Measurements from ENCODE around the gene PLXNA4.

The PLXNA4 gene

DNA sequence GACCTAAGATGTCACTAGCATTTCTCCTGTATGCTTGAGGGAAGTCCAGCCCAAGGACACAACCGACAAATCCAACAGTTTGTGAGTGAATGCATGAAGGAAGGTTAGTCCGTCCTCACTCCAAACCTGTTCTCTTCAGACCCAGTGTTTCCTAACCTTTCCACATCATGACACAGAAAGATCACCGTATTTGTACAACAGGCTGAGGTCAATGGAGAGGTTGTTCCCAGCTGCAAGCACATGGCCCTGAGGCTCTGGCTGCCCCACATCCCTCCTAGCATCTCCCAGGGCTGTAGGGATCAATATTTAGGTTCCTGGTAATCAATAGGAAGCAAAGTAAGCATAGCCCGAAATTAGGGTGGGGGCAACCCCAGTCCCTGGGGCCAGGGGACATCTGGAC lies 227.9 kb downstream of the PLXNA4 start:
- FAIRE-seq: no peak

DNA sequence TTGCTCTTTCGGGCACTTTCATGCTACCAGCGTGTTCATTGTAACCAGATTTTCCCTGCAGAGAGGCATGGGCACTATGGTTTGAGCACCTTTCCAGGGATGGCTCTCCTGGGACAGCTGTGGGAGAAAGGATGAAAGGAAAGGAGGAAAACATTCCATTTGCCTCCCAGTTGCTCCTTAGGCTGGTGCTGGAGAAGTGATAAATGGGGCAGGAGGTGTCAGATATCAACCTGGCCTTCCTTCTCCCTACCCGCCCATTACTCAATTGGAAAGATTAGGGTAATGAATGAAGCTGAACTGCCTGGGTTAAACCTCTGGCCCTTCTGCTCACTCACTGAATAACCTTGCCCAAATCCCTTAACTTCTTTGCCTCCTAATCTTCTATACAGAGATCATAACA lies 228.4 kb downstream of the PLXNA4 start:
- FAIRE-seq: no peak

DNA sequence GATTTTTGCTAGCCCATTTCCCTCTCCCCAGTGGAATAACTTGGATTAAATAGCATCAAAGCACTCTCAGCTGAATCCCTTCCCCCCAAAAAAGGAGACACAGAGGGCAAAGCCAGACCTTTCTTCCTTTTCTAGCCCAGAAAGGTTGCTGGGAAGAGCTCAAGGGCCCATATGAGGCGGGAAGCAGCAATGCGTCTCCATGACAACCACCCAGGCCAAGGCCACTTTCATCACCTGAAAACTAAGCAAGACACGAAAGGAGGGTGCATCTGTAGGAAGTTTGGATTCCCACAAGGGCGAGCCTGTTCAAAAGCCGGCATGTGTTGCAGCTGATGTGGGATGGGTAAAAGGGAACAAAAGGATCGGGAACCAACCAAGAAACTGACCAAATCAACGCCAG lies 229.1 kb downstream of the PLXNA4 start:
- FAIRE-seq: no peak

DNA sequence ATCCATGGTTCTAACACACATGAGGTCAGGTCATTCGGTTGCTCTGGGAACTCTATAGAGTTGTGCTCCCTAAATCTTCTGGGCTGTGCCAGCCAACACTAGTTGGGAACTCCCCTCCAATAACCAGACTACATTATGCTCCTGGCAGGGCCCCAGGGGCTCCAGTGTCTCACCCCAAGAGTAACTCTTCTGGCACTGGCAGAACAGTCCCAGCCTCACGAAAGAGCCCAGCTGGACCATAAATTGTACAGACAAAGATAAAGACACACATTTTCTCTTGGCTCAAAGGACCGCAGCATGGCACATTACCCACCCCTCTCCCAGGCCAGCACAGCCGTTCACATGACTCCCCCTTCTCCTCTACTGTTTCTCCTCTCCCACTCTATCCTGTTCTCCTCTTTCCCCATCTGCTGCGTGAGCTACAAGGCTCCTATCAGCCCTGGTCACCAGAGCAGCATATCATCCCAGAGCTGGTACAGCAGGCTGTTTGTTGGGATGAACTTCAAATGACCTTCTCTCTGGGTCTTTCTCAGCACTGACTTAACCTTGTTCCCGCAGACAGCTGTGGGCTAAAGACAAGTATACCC lies 230.6 kb downstream of the PLXNA4 start:
- no peak for FAIRE-seq

DNA sequence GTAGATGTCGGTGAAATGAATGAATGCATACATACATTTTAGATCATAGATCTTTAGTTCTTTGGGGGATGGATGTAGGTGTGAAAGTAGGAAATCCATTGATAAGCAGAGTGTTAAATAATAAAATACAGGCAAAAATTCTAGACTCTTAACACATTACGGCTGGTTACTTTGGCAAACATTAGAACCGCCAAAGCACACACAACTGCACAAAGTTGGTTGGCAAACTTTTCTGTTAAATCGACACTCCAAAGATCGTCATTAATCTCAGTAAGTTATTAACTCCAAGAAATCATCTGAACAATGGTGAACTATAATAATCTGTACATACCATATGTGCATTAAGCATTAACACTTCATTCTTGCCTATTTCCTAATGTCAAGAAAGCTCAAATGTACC lies 231.2 kb downstream of the PLXNA4 start:
- no peak for FAIRE-seq

DNA sequence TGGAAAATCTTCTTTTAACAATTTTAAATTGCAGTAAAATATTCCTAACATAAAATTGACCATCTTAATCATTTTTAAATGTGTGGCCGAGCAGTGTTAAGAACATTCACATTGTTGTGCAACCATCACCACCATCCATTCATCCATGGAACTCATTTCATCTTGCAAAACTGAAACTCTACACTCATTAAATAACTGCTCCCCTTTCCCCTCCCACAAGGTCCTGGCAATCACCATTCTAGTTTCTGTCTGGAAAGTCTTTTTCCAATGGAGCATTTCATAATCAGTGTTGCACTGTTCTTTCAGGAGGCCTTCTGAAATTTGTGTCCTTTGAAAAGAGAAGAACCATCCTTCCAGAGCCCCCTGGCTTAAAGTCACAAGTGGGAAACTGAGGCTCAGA lies 233.1 kb downstream of the PLXNA4 start:
- no peak for FAIRE-seq

DNA sequence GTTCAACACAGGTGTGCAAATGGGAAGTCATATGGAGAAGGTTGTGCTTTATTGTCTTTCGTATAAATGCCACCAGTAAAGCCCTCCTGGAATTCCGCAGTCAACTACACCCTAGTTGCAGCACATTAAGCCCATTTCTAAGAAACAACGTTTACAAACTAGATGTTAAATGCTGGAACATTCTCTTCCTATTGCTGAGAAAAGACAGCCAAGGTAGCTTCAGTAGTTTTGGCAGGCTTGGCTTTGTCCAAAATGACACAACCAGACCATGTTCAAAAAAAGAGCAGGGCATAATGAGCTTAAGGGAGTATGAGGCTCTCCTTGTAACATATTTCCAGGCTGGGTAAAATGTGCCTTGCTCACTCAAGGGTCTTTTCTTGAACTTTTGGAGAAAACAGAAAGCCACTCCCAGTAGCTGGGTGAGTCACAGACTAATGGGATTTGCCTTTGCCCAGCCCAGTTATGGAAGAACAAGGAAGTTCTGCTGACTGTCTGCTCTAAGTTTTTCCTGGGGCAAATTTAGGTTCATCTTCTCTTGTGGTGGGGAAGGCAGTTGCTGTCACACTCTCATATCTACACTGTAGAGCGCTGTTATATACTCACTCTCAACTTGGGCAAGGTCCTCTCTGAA lies 238.7 kb downstream of the PLXNA4 start:
- no peak for FAIRE-seq

DNA sequence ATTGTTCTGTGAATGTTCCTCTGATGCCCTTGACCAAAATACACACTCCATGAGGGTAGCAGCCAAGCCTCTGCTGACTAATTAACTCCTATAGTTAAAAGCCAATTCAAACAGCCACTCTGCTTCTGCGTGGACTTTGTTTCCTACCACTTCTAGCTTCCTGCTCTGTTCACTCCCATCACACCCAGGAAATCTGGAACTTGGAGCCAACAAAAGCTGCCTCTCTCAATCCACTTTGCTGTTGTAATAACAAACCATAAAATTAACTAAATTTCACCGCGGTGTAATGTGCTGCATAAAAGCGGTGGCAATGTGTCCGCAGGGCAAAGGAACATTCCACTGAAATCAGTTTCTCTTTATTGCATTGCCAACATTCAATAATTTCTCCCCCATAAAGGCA lies 239.5 kb downstream of the PLXNA4 start:
- FAIRE-seq: no peak

DNA sequence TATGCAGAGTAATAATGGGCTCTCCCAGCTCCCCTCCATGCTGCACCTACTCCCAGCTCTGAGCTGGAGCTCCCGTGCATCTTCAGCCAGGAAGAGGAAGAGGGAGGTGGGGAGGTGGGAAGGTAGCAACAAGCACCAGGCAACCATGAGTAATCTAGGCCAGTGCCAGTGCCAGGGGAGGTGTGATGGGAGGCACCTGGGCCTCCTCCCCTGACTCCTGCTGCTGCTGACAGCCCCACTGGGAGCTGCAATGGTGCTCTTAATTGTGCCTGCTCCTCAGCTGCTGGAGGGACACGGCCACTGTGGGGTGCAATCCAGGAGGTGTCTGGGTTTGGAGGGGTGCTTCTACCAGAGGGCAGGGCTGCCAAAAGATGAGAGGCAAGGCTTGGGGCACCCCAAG lies 243.0 kb downstream of the PLXNA4 start:
- no peak for FAIRE-seq

DNA sequence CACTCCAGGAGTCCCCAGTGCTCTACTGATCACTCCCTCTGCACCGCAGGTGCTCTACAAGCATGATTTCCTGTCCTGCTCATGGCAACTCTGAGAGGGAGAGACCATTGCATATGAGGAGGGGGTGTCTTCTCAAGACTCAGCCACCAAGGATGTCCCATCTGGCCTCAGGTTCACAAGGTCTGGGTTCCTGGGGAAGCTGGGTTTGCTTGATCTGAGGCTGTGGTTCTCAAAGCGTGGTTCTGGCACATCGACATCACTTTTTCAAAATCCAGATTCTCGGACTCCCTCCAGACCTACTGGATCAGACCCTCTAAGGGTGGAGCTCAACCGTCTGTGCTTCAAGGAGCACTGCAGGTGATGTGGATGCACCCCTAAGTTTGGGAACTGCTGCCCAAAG lies 247.5 kb downstream of the PLXNA4 start:
- FAIRE-seq: no peak

DNA sequence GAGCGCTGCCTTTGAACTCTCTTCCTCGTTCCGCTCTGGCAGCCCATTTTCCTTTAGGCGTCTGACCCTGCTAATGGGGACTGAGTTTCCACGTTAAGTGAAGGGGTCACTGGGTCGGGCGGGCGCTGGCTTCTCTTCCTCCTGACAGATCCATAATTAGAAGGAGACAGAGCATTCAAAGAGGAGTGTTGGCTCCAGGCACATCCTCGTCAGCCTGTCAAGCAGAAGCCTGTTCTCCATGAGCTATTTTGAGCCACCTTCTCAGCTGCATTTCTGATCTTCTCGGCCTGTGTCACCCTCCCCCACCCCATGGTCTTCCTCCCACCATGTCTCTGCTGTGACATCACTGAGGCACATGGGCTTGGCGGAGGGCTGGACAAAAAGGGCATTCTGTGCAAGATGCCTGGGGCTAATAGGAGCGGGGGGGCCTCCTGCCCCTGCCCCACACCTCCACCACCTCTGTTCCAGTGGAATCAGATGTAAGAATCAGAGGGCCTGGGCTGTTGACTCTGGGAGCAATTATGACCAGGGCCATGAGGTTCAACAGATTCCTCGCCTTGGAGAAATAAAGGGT lies 248.1 kb downstream of the PLXNA4 start:
- no peak for FAIRE-seq

DNA sequence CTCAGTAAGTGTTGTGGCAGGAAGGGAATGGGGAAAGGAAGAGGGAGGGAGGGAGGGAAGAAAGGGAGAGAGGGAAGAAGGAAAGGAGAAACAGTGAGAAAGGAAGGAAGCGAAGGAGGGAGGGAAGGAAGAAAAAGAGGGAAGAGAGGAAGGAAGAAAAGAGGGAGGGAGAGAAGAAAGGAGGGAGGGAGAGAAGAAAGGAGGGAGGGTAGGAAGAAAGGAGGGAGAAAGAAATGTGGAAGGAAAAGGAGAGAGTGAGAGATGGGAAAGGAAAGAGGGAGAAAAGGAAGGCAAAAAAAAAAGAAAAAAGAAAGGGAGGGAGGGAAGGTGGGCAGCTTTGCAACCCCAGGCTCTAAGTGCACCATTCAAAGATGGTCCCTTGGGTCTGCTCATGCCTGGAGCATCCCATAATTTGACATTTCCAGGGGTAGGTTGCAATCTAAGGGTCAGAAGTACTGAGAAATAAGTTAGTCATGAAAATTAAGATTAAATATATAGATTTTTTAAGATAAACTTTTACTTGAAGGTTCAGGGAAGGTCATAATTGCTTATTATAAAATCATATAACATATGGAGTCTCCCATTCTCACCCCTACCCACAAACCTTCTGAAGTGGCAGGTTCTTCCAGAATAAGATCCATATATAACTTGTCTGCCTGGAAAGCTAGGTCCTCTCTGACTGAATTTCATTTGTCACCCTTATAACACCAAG lies 249.2 kb downstream of the PLXNA4 start:
- no peak for FAIRE-seq

DNA sequence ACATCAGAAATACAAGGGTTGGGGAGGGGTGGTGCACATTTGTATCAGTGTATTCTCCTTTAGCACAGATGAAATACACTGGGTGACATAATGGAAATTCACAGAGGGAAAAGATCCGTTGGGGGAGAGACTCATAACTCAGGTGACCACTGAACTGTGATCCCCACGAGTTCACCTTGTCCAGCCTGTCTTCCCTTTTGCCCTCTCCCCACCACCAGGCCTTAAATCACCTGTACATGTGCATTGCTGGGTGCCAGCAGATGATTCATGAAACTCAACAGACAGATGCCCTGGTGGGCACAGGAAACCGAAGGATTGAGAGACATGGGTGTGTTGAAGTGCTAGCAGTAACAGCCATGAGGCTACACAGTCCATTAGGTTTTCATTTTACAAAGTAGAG lies 253.3 kb downstream of the PLXNA4 start:
- FAIRE-seq: no peak

DNA sequence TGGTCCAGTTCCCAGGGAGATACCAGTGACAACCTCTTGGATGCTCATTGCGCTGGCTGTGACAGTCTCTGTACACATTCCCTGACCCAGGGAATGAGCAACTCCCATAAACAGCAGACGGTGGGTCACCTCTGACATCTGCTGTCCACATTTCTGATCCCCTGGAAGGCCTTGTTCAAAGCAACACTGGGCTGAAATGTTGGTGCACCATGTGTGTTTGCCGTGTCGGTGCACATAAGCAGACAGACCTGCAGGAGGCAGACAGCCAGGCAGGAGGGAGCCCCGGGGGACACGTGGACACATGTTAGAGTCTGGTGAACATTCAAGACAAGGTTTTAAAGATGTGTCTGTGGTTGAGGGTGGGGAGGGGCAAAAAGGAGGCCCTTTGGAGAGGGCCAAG lies 254.9 kb downstream of the PLXNA4 start:
- FAIRE-seq: no peak

DNA sequence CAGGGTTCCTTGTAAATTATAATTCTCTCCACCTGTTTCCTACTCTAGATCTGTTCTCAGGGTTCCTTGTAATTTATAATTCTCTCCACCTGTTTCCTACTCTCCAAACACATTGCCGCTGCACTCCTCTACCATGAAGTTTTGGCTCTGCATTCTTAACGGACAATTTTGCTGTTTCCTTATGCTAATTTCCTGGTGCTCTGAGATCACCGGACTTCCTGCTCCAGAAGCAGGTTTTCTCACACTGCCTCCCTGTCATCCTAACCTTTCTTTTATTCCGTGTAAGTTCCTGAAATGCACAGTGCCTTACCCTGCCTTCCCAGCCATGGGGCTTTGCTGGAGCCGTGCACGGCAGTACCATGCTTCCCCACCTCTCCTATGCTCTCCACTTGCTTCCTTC lies 256.8 kb downstream of the PLXNA4 start:
- no peak for FAIRE-seq

DNA sequence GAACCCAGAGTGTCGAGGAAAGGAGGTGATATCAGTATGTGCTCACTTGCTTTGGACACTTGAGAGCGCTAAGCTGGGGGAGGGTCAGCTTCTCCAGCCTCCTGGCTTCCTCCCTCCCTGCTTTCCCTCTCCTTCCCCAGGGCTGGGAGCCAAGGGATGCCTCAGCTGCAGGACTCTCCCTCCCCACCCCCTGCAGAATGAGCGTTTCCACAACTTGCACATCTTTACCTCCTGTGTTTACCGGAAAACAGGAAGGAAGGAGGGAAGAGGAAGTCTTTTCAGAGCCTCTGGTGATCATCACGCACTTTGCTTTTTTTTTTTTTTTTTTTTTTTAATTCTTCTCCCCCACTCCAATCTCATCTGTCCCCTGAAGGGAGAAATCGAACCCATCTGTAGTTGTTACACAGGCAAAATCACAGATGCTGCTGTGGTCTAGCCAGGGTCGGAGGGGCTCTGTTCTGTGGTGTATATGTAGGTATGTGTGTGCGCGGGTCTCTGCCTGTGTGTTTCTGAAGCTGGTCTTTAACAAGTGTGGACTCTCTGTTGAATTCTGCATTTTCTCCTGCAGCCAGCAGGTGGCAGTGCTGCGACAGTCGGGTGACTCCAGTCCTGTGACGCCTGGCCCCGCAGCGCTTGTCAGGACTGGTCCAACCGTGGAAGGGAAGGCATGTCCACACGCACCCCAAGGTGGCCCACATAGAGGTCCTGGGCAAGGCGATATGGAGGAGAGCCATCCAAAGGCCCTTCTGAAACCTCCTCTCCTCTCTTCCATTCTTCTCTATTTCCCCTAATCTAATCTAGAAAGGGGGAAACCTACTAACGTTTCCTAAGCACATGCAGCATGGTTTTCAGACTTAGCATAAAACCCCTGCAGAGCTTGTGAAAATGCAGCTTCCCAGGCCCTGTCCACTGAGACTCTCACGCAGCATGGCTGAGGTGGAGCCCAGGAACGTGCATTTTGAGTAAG lies 257.6 kb downstream of the PLXNA4 start:
- FAIRE-seq: no peak

DNA sequence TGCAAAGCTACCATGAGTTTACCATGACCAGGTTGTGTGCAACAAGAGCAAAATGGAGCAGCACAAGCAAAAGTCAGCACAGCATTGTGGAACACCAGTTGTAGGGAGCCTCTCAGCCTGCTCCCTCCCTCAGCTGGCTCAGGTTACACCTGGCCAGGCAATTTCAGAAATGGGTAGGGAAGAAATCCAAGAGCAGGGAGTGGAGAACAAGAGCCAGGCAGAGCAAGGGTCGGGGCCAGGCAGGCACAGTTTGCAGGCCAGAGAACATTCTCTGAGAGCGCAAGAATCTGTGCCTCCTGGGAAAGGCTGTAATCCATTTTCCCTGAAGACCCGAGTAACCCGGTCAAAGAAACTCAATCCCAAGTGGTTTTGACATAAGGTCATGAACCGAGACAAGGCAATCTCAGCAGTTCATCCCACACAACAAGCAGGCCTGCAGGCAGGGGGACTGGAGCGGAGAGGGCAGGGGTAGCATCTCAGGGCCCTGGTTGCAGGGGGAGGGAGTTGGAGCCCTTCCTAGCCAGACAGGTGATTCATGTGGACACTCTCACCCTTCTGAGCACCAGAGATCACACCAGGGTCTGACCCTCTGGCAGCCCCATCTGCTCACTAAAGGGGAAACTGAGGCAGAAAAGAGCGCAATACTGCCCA lies 258.4 kb downstream of the PLXNA4 start:
- no peak for FAIRE-seq

DNA sequence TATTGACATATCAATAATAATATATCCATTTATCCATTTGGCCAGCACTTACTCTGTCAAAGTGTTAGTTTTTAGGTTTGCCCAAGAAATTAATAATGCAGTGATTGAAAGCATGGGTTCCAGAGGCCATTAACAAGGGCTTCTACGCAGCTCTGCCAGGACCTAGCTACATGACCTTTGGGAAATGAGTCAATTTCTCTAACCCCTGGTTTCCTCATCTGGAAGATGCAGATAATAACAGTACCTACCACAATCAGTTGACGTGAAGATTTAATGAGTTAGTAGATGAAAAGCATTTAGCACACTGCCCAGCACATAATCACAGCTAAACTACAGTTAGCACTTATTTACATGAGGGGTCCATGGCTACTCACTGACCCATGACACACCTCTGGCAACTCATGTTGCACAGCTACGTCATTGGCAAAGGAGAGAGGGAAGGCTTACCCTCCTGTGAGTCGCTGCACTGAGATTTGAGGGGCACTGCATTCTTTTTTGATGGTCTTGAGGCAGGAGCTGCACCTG lies 263.7 kb downstream of the PLXNA4 start:
- no peak for FAIRE-seq

DNA sequence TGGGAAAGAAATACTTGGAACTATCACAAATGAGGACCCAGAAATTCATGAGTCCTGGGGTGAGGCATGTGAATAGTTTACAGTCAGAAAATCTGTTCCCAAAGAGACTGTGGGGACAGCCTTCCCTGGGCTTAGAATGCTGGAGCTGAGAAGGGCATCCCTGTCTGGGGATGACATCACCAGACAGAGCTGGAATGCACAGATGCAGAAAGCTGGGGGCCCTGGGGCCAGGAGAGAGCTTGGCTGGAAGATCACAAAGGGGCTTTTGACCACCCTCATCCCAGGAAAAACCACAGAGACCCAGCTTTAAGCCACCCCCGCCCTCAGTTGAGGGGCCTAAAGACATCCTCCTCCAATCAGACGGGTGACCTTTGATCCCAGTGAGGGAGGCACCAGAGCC lies 264.5 kb downstream of the PLXNA4 start:
- no peak for FAIRE-seq

DNA sequence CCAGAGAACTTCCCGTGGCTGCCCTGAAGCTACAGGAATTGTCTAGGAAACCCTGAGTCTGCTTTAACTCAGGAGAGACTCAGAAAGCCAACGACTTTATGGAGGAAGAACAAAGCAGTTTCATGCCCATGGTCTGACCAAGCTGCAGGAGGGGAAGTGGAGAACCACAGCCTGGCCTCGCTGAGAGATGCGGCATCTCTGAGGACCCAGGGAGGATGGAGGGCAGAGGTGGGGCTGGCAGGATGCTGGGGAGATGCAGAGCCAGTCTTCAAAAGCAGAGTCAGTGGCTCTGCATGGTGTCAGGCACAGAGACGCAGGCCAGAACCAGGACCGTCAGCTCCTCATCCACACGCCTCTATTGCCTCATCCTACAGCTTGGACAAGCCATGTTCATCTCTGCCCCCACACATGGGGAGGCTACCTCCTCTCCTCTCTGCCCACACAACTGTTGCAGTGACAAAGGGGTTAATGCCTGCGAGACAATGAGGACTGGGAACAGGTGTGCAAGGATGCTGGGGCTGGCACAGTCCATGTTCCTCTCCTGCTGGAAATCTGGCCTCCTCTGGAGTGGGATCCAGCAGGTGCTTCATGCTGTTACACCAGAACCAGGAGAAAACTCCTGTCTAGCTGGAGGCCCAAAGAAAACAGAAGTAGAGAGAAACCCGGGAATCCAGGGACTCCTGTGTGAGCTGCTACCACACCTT lies 267.0 kb downstream of the PLXNA4 start:
- FAIRE-seq: no peak

DNA sequence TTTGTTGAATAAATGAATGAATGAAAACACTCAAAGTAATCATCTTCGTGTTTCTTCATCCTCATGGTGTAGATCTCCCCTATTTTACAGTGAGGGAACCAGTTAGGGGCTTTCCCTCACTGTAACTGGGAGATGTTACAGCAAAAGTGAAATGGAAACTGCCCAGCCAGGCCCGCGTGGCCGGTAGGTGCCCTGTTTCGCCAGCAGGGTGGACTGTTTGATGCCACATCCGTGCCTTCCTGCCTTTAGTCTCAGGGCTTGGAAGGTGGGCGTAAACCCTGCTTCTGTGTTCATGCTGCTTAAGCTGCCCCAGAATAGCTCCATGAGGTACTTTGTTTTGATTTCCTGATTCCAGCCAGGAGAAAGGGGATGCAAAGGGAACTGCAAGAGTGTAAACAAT lies 268.8 kb downstream of the PLXNA4 start:
- no peak for FAIRE-seq
